Breast epithelium (tissue), 3 donors: ENCODE results near the gene PDZRN3.

Experiments used
- POLR2A ChIP-seq: fragments of 450-650 bp; IDR thresholded peaks from one replicate; pipeline ENCODE4 v1.6.1; 2016; ENCODE audit warnings: antibody characterized with exemption, mild to moderate bottlenecking, moderate library complexity
- TF ChIP-seq, protein P1 (sequence below), 3 donors: fragments of 450-650 bp; IDR thresholded peaks; one replicate each; pipeline ENCODE4 v1.5.1; 2016 to 2017; ENCODE audit warnings: antibody characterized with exemption in 3 of 3, mild to moderate bottlenecking in 3 of 3, moderate library complexity in 3 of 3

DNA sequence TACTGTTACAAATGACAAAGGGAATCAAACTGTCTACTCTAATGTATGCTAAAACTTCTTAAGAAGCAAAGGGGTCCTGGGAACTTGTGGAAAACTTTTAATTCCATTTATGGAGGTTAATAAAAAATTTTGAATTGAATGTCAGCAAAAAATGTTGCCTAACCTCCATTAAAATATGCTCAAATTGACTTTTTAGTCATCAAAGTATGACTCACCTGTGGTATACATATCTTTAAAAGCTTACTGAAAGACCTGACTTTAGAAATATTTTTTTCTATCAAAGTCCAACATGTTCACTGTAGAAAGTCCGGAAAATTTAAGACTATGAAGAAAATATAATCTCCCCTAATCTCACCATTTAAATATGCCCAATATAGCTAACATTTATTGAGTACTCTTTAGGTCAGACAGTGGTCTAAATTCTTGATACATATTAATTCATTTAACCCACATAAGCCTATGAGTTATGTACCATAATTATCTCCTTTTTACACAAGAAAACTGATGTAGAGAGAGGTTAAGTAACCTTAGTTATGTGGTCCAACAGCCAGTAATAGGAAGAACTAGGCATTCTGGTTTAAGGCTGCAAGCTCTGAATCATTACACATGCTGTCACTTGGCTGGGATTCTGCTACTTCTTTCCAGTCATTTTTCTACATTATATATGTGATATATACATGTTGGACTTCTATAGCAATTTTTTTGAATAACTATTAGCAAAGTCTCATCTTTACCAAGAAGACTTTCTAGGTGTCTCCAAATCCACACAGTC is 83.6 kb downstream of the PDZRN3 start:
- TF ChIP-seq, protein P1, sequence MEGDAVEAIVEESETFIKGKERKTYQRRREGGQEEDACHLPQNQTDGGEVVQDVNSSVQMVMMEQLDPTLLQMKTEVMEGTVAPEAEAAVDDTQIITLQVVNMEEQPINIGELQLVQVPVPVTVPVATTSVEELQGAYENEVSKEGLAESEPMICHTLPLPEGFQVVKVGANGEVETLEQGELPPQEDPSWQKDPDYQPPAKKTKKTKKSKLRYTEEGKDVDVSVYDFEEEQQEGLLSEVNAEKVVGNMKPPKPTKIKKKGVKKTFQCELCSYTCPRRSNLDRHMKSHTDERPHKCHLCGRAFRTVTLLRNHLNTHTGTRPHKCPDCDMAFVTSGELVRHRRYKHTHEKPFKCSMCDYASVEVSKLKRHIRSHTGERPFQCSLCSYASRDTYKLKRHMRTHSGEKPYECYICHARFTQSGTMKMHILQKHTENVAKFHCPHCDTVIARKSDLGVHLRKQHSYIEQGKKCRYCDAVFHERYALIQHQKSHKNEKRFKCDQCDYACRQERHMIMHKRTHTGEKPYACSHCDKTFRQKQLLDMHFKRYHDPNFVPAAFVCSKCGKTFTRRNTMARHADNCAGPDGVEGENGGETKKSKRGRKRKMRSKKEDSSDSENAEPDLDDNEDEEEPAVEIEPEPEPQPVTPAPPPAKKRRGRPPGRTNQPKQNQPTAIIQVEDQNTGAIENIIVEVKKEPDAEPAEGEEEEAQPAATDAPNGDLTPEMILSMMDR (IDR thresholded peaks at IDR 0.05) = no peak
- TF ChIP-seq POLR2A = no peak
